GM11168 (cell line): ENCODE measurements around the gene TXNL4A.
"Not testable (repeated sequence)": the region's sequence is repeated elsewhere in the genome, so short reads cannot be mapped to it uniquely, and the experiment has no call there.

ENCODE experiments used
- in situ Hi-C: fragments of 300-500 bp; cut with MboI; formaldehyde crosslinking; loops from one replicate; pipeline ENCODE4 v1.12.0; 2022; ENCODE audit warnings: low sequenced_read_pairs; ENCODE audit not compliant: unreplicated experiment

The TXNL4A gene

GRCh38 chr18:80000877-80001276, 12.5 kb upstream of the TXNL4A start:
- in situ Hi-C loops, result no loop called here

GRCh38 chr18:79999701-80000100, 11.3 kb upstream of the TXNL4A start:
- in situ Hi-C loops, result not testable (repeated sequence)

GRCh38 chr18:79991494-79991893, 3.1 kb upstream of the TXNL4A start:
- in situ Hi-C loops, result no loop called here

GRCh38 chr18:79989195-79989497, 783 bp upstream of the TXNL4A start:
- in situ Hi-C loops, result no loop called here

GRCh38 chr18:79988071-79988450, 302 bp downstream of the TXNL4A start:
- in situ Hi-C loops, result no loop called here

GRCh38 chr18:79987566-79987965, 797 bp downstream of the TXNL4A start:
- in situ Hi-C loops, result no loop called here

GRCh38 chr18:79986726-79987125, 1.6 kb downstream of the TXNL4A start:
- in situ Hi-C loops, result no loop called here

GRCh38 chr18:79985172-79985571, 3.2 kb downstream of the TXNL4A start:
- in situ Hi-C loops, result no loop called here

- in situ Hi-C loops, result no loop called here
Observed at GRCh38 chr18:79983793-79984192, 4.6 kb downstream of the TXNL4A start.

GRCh38 chr18:79983253-79983652, 5.1 kb downstream of the TXNL4A start:
- in situ Hi-C loops, result no loop called here

- in situ Hi-C loops, result no loop called here
Observed at GRCh38 chr18:79982736-79983135, 5.6 kb downstream of the TXNL4A start.

- in situ Hi-C loops, result no loop called here
Observed at GRCh38 chr18:79980585-79980984, 7.8 kb downstream of the TXNL4A start.

GRCh38 chr18:79979843-79980242, 8.5 kb downstream of the TXNL4A start:
- in situ Hi-C loops, result no loop called here

- in situ Hi-C loops, result no loop called here
Observed at GRCh38 chr18:79975985-79976680, 12.2 kb downstream of the TXNL4A start.

GRCh38 chr18:79975043-79975442, 13.3 kb downstream of the TXNL4A start:
- in situ Hi-C loops, result no loop called here

GRCh38 chr18:79974025-79974654, 14.2 kb downstream of the TXNL4A start:
- in situ Hi-C loops, result no loop called here

- in situ Hi-C loops, result no loop called here
Observed at GRCh38 chr18:79973517-79973916, 14.8 kb downstream of the TXNL4A start.

- in situ Hi-C loops, result no loop called here
Observed at GRCh38 chr18:79972720-79973119, 15.6 kb downstream of the TXNL4A start.

GRCh38 chr18:79971986-79972385, 16.4 kb downstream of the TXNL4A start:
- in situ Hi-C loops, result no loop called here

- in situ Hi-C loops, result no loop called here
Observed at GRCh38 chr18:79971211-79971952, 17.0 kb downstream of the TXNL4A start.

- in situ Hi-C loops, result no loop called here
Observed at GRCh38 chr18:79970419-79971133, 17.8 kb downstream of the TXNL4A start.
